NB4 (cell line): ENCODE measurements around the gene PARD3.
"Not testable (repeated sequence)": the region's sequence is repeated elsewhere in the genome, so short reads cannot be mapped to it uniquely, and the experiment has no call there.

Experiments
- DNase-seq: peaks from one replicate; pipeline ENCODE4 v3.0.0; 2010; ENCODE audit warnings: low read depth
- H3K4me3 ChIP-seq: one replicate; pipeline ENCODE4 v1.5.1; 2011; ENCODE audit warnings: mild to moderate bottlenecking, low read depth, low read length, moderate library complexity
- CTCF ChIP-seq: IDR thresholded peaks from one replicate; pipeline ENCODE4 v1.5.1; 2012; ENCODE audit warnings: low read depth, low read length
- MAX ChIP-seq: IDR thresholded peaks from 2 replicates; pipeline ENCODE4 v1.6.1; 2011; ENCODE audit warnings: low read depth, low read length
- MYC ChIP-seq: IDR thresholded peaks from 2 replicates; pipeline ENCODE4 v1.6.1; 2011; ENCODE audit warnings: low read depth, low read length
- POLR2A ChIP-seq: IDR thresholded peaks from 2 replicates; pipeline ENCODE4 v1.6.1; 2011; ENCODE audit warnings: mild to moderate bottlenecking; ENCODE audit not compliant: insufficient read length; ENCODE audit errors: extremely low read depth

The PARD3 gene

GRCh38 chr10:34845070-34845469 lies 30.0 kb upstream of the PARD3 start:
- no peak overlapping the region for H3K4me3 ChIP-seq
- no peak for DNase-seq
- TF ChIP-seq POLR2A = no peak
- no peak for TF ChIP-seq CTCF
- no peak for TF ChIP-seq MAX
- TF ChIP-seq MYC = no peak

- no peak for DNase-seq
- no peak overlapping the region for H3K4me3 ChIP-seq
- TF ChIP-seq POLR2A (no peak), CTCF (no peak), MAX (no peak), MYC (no peak)
Measured at GRCh38 chr10:34844448-34844847, 29.4 kb upstream of the PARD3 start.

GRCh38 chr10:34843470-34843869 lies 28.4 kb upstream of the PARD3 start:
- DNase-seq, H3K4me3 ChIP-seq: not testable (repeated sequence)

GRCh38 chr10:34838366-34838900 lies 23.3 kb upstream of the PARD3 start:
- DNase-seq = no peak
- no peak for TF ChIP-seq MAX
- TF ChIP-seq POLR2A = no peak
- no peak for TF ChIP-seq MYC
- no peak for TF ChIP-seq CTCF

GRCh38 chr10:34835908-34836508 lies 20.9 kb upstream of the PARD3 start:
- no peak for TF ChIP-seq MAX
- TF ChIP-seq POLR2A = no peak
- TF ChIP-seq CTCF = no peak
- TF ChIP-seq MYC = no peak
- DNase-seq = no peak
- H3K4me3 ChIP-seq = no peak overlapping the region

More at GRCh38 chr10:34838366-34838900, 23.3 kb upstream of the PARD3 start:
- H3K4me3 ChIP-seq = no peak overlapping the region

GRCh38 chr10:34834274-34834673 lies 19.2 kb upstream of the PARD3 start:
- no peak for DNase-seq
- TF ChIP-seq CTCF (no peak), POLR2A (no peak), MAX (no peak), MYC (no peak)
- no peak overlapping the region for H3K4me3 ChIP-seq
